Measurements from ENCODE around the gene NDUFS3.

NDUFS3 gene

DNA sequence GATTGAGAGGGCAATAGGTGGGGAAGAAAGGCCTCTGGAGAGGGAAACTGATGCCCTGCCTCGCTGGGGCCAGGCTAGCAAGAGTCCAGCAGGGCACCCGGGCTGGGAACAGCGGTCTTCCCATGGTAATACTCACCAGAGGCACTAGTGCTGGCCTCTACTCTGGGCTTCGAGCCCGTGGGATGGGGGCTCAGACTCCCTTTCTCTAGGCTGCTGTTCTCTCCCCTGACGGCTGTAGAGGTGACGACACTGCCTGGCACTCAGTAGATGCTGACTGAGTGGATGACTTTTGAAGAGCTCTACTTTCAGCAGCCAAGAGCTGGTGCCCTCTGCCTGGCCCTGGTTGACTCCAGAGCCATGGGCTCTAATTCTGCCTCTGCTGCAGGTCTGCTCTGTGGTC lies 16.2 kb downstream of the NDUFS3 start:
- in situ Hi-C loops (cut with MboI; ENCODE audit: low pct_unique_long_range_greater_than_20kb, low sequenced_read_pairs, unreplicated experiment): no loop called here
- DNase-seq (ENCODE audit: low spot score): no peak
- TF ChIP-seq, protein P1, sequence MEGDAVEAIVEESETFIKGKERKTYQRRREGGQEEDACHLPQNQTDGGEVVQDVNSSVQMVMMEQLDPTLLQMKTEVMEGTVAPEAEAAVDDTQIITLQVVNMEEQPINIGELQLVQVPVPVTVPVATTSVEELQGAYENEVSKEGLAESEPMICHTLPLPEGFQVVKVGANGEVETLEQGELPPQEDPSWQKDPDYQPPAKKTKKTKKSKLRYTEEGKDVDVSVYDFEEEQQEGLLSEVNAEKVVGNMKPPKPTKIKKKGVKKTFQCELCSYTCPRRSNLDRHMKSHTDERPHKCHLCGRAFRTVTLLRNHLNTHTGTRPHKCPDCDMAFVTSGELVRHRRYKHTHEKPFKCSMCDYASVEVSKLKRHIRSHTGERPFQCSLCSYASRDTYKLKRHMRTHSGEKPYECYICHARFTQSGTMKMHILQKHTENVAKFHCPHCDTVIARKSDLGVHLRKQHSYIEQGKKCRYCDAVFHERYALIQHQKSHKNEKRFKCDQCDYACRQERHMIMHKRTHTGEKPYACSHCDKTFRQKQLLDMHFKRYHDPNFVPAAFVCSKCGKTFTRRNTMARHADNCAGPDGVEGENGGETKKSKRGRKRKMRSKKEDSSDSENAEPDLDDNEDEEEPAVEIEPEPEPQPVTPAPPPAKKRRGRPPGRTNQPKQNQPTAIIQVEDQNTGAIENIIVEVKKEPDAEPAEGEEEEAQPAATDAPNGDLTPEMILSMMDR (IDR thresholded peaks at IDR 0.05; ENCODE audit: extremely low read depth, insufficient read depth, missing control alignments): no peak

DNA sequence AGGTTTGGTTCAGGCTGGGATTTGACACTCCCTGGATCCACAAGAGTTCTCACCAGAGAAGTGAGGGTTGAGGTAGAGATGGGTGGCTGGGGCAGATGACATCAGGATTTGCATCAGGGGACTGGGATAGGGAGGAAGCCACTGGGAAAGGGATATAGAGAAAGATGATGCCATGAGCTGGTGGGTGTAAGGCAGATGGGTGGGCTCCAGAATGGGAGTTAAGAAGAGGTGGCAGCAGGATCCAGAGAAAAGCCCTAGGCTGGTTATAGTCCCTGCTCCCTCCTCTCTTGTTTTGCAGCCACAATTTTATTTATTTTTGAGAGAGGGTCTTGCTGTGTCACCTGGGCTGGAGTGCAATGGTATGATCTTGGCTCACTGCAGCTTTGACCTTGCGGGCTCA lies 17.1 kb downstream of the NDUFS3 start:
- TF ChIP-seq, protein P1 (IDR thresholded peaks at IDR 0.05; ENCODE audit: extremely low read depth, insufficient read depth, missing control alignments): no peak
- in situ Hi-C loops (cut with MboI; ENCODE audit: low pct_unique_long_range_greater_than_20kb, low sequenced_read_pairs, unreplicated experiment): no loop called here

DNA sequence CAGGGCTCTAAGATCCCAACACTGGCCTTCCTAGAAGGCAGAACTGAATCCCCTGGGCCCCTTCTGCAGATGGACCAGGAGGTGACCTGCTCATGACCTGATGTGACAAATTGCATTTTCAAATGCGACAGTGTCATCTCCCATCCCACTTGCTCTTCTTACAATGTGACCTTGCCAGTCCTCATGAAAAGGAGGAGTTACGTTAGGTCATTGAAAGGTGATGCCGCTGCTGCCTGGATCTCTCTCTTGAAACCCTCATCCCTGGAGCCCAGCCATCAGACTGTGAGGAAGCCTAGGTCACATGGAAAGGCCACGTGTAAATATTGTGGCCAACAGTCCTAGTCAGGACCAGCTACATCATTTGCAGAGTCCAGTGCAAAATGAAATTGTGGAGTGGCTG lies 21.0 kb downstream of the NDUFS3 start:
- DNase-seq (ENCODE audit: low spot score): no peak
- in situ Hi-C loops (cut with MboI; ENCODE audit: low pct_unique_long_range_greater_than_20kb, low sequenced_read_pairs, unreplicated experiment): no loop called here
- TF ChIP-seq, protein P1 (IDR thresholded peaks at IDR 0.05; ENCODE audit: extremely low read depth, insufficient read depth, missing control alignments): no peak

More for the DNA sequence above, 17.1 kb downstream of the NDUFS3 start:
- DNase-seq (ENCODE audit: low spot score): no peak

DNA sequence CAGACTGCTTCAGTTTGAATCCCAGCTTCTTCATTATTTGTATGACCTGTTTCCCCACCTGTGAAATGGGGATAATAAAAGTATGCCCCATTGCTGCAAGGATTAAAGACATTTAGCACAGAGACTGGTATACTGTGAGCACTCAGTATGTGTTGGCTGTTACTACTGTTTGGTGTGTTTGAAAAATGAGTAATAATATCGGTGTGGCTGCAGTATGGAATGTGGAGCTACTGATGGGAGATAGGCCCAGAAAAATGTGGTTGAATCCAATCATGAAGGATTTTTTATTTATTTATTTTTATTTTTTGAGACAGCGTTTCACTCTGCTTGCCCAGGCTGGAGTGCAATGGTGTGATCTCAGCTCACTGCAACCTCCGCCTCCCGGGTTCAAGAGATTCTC lies 24.4 kb downstream of the NDUFS3 start:
- DNase-seq (ENCODE audit: low spot score): no peak
- TF ChIP-seq, protein P1 (IDR thresholded peaks at IDR 0.05; ENCODE audit: extremely low read depth, insufficient read depth, missing control alignments): no peak
- in situ Hi-C loops (cut with MboI; ENCODE audit: low pct_unique_long_range_greater_than_20kb, low sequenced_read_pairs, unreplicated experiment): no loop called here

DNA sequence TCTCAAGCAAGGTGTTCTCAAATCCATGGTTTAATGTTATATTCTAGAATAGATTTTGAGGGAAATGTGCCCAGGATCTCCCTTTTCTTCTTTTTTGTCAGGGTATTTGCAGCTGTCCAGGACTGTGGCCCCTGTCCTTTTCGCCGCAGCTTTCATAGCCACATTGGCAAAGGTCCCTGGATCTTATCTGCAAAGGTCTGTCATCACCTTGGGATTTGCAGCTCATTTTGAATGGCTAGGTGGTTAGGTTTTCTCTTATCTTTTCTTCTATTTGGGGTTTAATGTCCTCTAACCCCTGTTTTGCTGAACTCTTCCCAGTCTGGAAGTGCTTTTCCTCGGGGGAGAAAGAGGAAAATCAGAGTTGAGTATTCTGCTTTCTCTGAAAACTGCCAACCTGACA lies 27.0 kb downstream of the NDUFS3 start:
- no peak for DNase-seq (ENCODE audit: low spot score)
- TF ChIP-seq, protein P1 (IDR thresholded peaks at IDR 0.05; ENCODE audit: extremely low read depth, insufficient read depth, missing control alignments): no peak
- in situ Hi-C loops (cut with MboI; ENCODE audit: low pct_unique_long_range_greater_than_20kb, low sequenced_read_pairs, unreplicated experiment): no loop called here

DNA sequence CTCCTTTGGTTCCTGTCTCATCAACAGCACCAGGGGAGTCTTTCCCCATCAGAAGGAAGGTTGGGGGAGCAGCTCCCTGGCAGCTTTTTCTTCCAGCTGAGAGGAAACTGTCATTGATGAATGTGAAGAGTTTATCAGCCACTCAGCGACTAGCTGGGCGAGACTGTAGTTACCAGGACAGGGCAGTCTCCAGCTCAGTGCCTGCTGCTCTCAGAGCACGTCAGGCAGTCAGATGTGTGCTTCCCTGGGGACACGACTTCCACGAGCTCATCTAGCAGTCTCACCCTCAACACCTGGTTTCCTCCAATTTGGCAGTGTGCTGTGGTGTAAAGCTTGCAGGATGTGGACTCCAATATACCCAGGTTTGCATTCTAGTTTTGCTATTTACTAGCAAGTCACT lies 27.9 kb downstream of the NDUFS3 start:
- TF ChIP-seq, protein P1 (IDR thresholded peaks at IDR 0.05; ENCODE audit: extremely low read depth, insufficient read depth, missing control alignments): no peak
- no peak for DNase-seq (ENCODE audit: low spot score)
- in situ Hi-C loops (cut with MboI; ENCODE audit: low pct_unique_long_range_greater_than_20kb, low sequenced_read_pairs, unreplicated experiment): no loop called here

DNA sequence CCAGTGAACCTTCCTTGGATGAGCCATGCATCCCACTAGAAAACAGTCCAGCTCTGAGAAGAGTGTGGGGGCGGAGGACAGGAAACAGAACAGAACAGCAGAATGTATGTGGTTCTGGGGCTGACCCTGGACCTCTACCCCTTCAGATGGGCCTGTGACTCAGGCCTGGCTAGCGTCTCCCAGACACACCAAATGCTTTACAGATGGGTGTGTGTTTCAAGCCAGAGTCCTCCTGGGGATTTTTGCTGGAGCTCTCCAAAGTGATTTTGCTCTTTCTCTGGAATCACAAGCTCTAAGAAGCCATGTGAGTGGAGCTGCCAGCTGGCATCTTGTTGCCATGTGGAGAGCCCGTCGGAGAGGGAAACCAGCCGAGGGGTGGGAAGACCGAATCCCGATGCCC lies 28.5 kb downstream of the NDUFS3 start:
- no peak for DNase-seq (ENCODE audit: low spot score)
- TF ChIP-seq, protein P1 (IDR thresholded peaks at IDR 0.05; ENCODE audit: extremely low read depth, insufficient read depth, missing control alignments): no peak
- in situ Hi-C loops (cut with MboI; ENCODE audit: low pct_unique_long_range_greater_than_20kb, low sequenced_read_pairs, unreplicated experiment): no loop called here
